ENCODE measurements around the gene YAP1. TPM values are rescaled to one million over a fixed set of nuclear protein-coding genes. Genes with fewer than 3 reads are reported as not detected.

Gene YAP1
- total RNA-seq: 100 to 1,000 TPM; 220 to 343 (median 275) TPM

DNA sequence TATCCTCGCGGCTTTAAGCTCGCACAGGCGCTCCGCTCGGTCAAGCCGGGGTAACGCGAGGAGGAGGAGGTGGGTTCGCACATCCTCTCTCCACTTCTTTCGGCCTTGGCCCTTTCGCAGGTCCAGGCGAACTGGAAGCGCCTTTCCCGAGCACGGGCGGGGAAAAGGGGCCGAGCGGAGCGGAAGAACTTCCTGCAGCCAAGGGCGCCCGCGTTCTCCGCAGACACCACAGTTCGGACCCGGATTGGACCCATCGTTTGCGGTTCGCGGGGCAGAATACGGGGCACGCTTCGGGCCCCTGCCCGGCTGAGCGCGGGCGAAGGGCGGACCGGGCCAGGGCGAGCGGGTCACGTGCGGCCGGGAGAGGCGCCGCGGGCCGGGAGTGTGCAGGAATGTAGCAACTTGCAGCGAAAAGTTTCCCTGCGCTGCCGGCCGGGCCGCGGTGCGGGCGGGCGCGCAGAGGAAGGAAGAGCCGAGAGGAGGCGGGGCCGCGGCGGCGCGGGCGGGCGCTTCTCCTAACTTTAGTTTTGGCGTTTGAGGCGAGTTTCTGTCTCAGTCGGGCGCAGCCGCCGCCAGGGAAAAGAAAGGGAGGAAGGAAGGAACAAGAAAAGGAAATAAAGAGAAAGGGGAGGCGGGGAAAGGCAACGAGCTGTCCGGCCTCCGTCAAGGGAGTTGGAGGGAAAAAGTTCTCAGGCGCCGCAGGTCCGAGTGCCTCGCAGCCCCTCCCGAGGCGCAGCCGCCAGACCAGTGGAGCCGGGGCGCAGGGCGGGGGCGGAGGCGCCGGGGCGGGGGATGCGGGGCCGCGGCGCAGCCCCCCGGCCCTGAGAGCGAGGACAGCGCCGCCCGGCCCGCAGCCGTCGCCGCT, at the start of gene YAP1:
YAP1 (plus strand) TSS at position 552 of the 865 bp plus-strand sequence. CDS start 402 bp downstream, outside the sequence.
- Histone ChIP-seq H3K27ac (replicated peaks in 1 of 4) (peak within 1 kb of the TSS; percentile 94 to 99 (median 98)), H3K9me3 (no peaks in the 10 kb centered on the region), H3K4me1 (peaks cover 27 to 39% (median 38%) of the 10 kb centered on the region in 4 donors), H3K36me3 (no peaks in the 10 kb centered on the region), H3K27me3 (no peaks in the 10 kb centered on the region), H3K4me3 (peak within 1 kb of the TSS; percentile 65 to 95 (median 94))
- peak; percentile 95 for DNase-seq (ENCODE audit: extremely low spot score)
- TF ChIP-seq POLR2AphosphoS5 (IDR thresholded peaks at IDR 0.05) (peak; percentile 74), EP300 (IDR thresholded peaks at IDR 0.05) (no peak), POLR2A (IDR thresholded peaks at IDR 0.05; ENCODE audit: low read depth) (no peak)
- TF ChIP-seq, protein P1, sequence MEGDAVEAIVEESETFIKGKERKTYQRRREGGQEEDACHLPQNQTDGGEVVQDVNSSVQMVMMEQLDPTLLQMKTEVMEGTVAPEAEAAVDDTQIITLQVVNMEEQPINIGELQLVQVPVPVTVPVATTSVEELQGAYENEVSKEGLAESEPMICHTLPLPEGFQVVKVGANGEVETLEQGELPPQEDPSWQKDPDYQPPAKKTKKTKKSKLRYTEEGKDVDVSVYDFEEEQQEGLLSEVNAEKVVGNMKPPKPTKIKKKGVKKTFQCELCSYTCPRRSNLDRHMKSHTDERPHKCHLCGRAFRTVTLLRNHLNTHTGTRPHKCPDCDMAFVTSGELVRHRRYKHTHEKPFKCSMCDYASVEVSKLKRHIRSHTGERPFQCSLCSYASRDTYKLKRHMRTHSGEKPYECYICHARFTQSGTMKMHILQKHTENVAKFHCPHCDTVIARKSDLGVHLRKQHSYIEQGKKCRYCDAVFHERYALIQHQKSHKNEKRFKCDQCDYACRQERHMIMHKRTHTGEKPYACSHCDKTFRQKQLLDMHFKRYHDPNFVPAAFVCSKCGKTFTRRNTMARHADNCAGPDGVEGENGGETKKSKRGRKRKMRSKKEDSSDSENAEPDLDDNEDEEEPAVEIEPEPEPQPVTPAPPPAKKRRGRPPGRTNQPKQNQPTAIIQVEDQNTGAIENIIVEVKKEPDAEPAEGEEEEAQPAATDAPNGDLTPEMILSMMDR (IDR thresholded peaks at IDR 0.05): peak in 1 of 3 experiments; percentile 26
- intact Hi-C loops (cut with DNase I): loop anchor here (5.0 to 10.0 kb wide), 4 partner anchors 63 to 157 kb away; partner anchors contain the start of gene CFAP300
- 1% methylated on average over 82 of the region's 104 CpGs for WGBS

DNA sequence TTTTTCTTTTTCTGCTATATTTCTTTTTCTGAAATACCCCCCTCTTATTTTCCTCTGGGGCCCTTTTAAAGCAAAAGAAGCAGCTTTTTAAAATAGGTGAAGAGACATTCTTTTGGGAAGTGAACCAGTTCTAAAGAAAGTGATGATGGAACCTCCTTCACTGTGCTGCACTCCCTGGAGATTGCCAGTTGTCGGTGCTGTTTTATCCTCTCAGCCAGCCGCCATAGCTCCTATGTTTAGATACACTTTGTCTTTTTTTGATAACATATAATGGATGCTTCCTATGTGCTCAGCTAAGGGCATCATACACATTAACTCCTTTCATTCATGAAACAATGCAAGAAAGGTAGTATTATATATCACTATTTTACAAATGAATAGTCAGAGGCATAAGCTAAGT, 49.0 kb upstream of the YAP1 start:
- Histone ChIP-seq H3K27ac (replicated peaks in 1 of 4) (no peak overlapping the region), H3K36me3 (no peaks in the 10 kb centered on the region), H3K4me1 (no peaks in the 10 kb centered on the region), H3K9me3 (no peaks in the 10 kb centered on the region), H3K4me3 (no peak overlapping the region), H3K27me3 (no peaks in the 10 kb centered on the region)
- 56% methylated on average over 2 of the region's 2 CpGs for WGBS
- TF ChIP-seq, protein P1 (IDR thresholded peaks at IDR 0.05): peak in 1 of 3 experiments; percentile 22
- TF ChIP-seq POLR2AphosphoS5 (IDR thresholded peaks at IDR 0.05) (no peak), POLR2A (IDR thresholded peaks at IDR 0.05; ENCODE audit: low read depth) (no peak), EP300 (IDR thresholded peaks at IDR 0.05) (no peak)
- intact Hi-C loops (cut with DNase I): no loop called here
- no peak for DNase-seq (ENCODE audit: extremely low spot score)

DNA sequence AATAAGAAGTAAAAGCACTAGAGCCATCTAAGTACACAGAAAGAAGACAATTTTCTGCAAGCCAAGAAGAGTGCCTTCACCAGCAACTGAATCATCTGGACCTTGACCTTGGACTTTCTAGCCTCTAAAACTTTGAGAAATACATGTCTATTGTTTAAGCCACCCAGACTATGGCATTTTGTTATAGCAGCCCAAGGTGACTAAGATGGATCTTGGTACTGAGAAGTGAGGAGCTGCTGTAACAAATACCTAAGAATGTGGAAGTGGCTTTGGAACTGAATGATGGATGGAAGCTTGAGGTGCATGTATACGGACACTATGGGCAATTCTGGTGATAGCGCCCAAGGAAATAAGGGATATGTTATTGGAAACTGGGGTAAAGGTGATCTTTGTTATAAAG, 48.1 kb upstream of the YAP1 start:
- Histone ChIP-seq H3K4me3 (no peak overlapping the region), H3K27me3 (no peaks in the 10 kb centered on the region), H3K9me3 (no peaks in the 10 kb centered on the region), H3K27ac (replicated peaks in 1 of 4) (no peak overlapping the region), H3K36me3 (no peaks in the 10 kb centered on the region), H3K4me1 (no peaks in the 10 kb centered on the region)
- TF ChIP-seq POLR2A (IDR thresholded peaks at IDR 0.05; ENCODE audit: low read depth) (no peak), EP300 (IDR thresholded peaks at IDR 0.05) (no peak), POLR2AphosphoS5 (IDR thresholded peaks at IDR 0.05) (no peak)
- TF ChIP-seq, protein P1 (IDR thresholded peaks at IDR 0.05): no peak
- 92% methylated on average over 2 of the region's 2 CpGs for WGBS
- no peak for DNase-seq (ENCODE audit: extremely low spot score)
- intact Hi-C loops (cut with DNase I): no loop called here

DNA sequence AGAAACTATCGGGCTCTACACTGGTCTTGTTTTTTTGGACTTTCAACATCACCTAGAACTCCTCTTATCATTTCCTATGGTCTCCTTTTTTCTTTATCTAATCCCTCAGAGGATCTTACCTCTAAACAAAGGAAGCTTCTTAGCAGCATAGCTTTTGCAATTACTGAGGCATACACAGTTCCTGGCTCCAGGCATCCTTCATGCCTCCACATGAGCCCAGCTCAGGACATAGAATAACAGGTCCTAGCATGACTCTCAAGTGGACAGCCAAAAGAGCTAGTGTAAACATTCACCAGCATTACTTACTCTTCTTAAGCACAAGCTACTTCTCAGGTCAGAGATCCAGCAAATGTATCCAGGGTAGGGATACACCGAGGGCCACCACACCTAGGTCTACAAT, 45.9 kb upstream of the YAP1 start:
- no peak overlapping the region for H3K4me3 ChIP-seq
- DNase-seq (ENCODE audit: extremely low spot score): no peak
- no peaks in the 10 kb centered on the region for H3K36me3 ChIP-seq
- no peaks in the 10 kb centered on the region for H3K4me1 ChIP-seq
- WGBS: 91% methylated on average over 2 of the region's 2 CpGs
- no peak overlapping the region for H3K27ac ChIP-seq (replicated peaks in 1 of 4)
- TF ChIP-seq EP300 (IDR thresholded peaks at IDR 0.05): no peak
- TF ChIP-seq, protein P1 (IDR thresholded peaks at IDR 0.05): no peak
- TF ChIP-seq POLR2AphosphoS5 (IDR thresholded peaks at IDR 0.05): no peak
- no peak for TF ChIP-seq POLR2A (IDR thresholded peaks at IDR 0.05; ENCODE audit: low read depth)
- intact Hi-C loops (cut with DNase I): no loop called here
- no peaks in the 10 kb centered on the region for H3K9me3 ChIP-seq
- no peaks in the 10 kb centered on the region for H3K27me3 ChIP-seq

All from esophagus muscularis mucosa (tissue), 4 donors.